MCF 10A (cell line): Measurements from ENCODE around the gene SLC25A22. TPM values are rescaled to one million over a fixed set of nuclear protein-coding genes. Genes with fewer than 3 reads are reported as not detected.

Source experiments
- BruUV-seq: library from RNA; stranded (reverse); fragments of 400-500 nt; replicated peaks from 2 replicates; lab custom pipeline; 2021; lab: Mats Ljungman, UMichigan
- CTCF ChIA-PET: fragments of 300-600 bp; sonication (Branson Sonifier 250); formaldehyde crosslinking; extraction: SDS; loops from one replicate; lab custom pipeline; 2021; ENCODE audit warnings: antibody characterized with exemption, inconsistent platforms; lab: Yijun Ruan, JAX
- POLR2A ChIA-PET: fragments of 300-600, 350-650 bp; sonication (Branson Sonifier 250); formaldehyde crosslinking; extraction: SDS; loops from one replicate; lab custom pipeline; 2020; ENCODE audit warnings: antibody characterized with exemption, inconsistent platforms; lab: Yijun Ruan, JAX
- DNase-seq: peaks from one replicate; pipeline ENCODE4 v3.0.0-alpha.2; 2018; ENCODE audit not compliant: unreplicated experiment
- H3K27ac Mint-ChIP-seq: one replicate; pipeline ENCODE4 v1.8.0; 2022; ENCODE audit warnings: mild to moderate bottlenecking, low read depth, mixed read lengths; ENCODE audit not compliant: unreplicated experiment
- H3K27me3 Mint-ChIP-seq: one replicate; pipeline ENCODE4 v1.8.0; 2022; ENCODE audit warnings: mixed read lengths; ENCODE audit not compliant: insufficient read depth, unreplicated experiment
- H3K36me3 Mint-ChIP-seq: one replicate; pipeline ENCODE4 v1.8.0; 2022; ENCODE audit warnings: mild to moderate bottlenecking, moderate library complexity, mixed read lengths; ENCODE audit not compliant: insufficient read depth, unreplicated experiment
- H3K4me1 Mint-ChIP-seq: one replicate; pipeline ENCODE4 v1.8.0; 2022; ENCODE audit warnings: mixed read lengths; ENCODE audit not compliant: insufficient read depth, unreplicated experiment
- H3K4me3 Mint-ChIP-seq: one replicate; pipeline ENCODE4 v1.8.0; 2022; ENCODE audit warnings: mild to moderate bottlenecking, moderate library complexity, mixed read lengths; ENCODE audit not compliant: unreplicated experiment
- H3K9me3 Mint-ChIP-seq: one replicate; pipeline ENCODE4 v1.8.0; 2022; ENCODE audit warnings: mixed read lengths; ENCODE audit not compliant: unreplicated experiment
- intact Hi-C: fragments of 100-400 bp; cut with micrococcal nuclease; formaldehyde crosslinking; loops from 2 replicates; pipeline ENCODE4 v1.14.1; 2022
- total RNA-seq: library from RNA; stranded (reverse); gene quantifications from 2 replicates; pipeline ENCODE4 v1.2.3, GENCODE V29; 2022
- TF ChIP-seq, protein P1 (sequence below): fragments of 200-600 bp; IDR thresholded peaks from one replicate; pipeline ENCODE4 v1.8.0; 2022; ENCODE audit warnings: antibody characterized with exemption, mild to moderate bottlenecking; ENCODE audit not compliant: unreplicated experiment

SLC25A22 gene
- total RNA-seq, 1 experiment from 2014 or later, result 34.0 TPM

DNA sequence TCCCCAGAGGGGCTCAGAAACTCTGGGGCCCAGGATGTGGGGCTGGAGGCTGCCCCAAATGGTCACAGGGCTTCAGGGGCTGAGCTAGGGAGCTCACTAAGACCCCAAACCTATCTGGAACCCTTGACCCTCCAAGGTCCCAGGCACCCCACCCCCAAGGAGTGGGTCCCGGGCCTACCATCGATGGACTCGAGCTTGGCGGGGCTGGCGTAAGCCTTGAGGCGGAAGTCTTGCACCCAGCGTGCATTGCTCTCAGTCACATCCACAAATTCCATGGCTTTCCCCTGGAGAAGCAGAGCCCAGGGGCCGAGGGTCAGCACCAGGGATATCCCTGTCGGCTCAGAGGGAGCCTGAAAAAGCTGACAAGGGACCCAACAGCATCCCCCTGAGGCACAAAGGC is 24.3 kb downstream of the SLC25A22 start:
- no peaks in the 10 kb centered on the region for H3K27me3 Mint-ChIP-seq
- no TSS peak for BruUV-seq
- H3K9me3 Mint-ChIP-seq, result no peaks in the 10 kb centered on the region
- peaks cover 56% of the 10 kb centered on the region for H3K36me3 Mint-ChIP-seq
- no peak for DNase-seq
- ChIA-PET POLR2A (interaction anchor here (1.2 kb wide), 1 partner anchor 9 kb away, joined by 3 read pairs; no protein-coding TSS in a partner anchor), CTCF (no interaction called here)
- TF ChIP-seq, protein P1, sequence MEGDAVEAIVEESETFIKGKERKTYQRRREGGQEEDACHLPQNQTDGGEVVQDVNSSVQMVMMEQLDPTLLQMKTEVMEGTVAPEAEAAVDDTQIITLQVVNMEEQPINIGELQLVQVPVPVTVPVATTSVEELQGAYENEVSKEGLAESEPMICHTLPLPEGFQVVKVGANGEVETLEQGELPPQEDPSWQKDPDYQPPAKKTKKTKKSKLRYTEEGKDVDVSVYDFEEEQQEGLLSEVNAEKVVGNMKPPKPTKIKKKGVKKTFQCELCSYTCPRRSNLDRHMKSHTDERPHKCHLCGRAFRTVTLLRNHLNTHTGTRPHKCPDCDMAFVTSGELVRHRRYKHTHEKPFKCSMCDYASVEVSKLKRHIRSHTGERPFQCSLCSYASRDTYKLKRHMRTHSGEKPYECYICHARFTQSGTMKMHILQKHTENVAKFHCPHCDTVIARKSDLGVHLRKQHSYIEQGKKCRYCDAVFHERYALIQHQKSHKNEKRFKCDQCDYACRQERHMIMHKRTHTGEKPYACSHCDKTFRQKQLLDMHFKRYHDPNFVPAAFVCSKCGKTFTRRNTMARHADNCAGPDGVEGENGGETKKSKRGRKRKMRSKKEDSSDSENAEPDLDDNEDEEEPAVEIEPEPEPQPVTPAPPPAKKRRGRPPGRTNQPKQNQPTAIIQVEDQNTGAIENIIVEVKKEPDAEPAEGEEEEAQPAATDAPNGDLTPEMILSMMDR, result no peak
- no peak overlapping the region for H3K4me3 Mint-ChIP-seq
- intact Hi-C loops, result no loop called here
- peaks cover 11% of the 10 kb centered on the region for H3K4me1 Mint-ChIP-seq
- H3K27ac Mint-ChIP-seq, result no peak overlapping the region

DNA sequence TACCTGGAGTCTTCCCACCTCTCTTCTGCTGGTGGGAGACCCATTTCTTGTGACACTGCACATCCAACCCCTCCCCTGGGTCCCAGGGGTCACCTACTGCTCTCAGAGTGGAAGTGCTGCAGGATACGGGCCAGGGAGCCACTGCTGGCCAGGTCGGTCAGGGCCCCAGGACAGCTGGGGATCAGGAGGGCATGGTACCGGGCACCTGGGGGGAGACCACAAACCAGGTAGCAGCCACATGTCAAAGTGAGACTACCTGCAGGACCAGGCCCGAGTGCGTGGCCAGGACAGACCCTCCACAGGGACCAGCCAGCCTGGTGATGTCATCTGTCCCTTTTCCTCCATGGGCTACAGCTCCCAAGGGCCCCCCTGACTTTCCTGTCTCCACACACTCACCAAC is 24.7 kb downstream of the SLC25A22 start:
- H3K27ac Mint-ChIP-seq, result no peak overlapping the region

DNA sequence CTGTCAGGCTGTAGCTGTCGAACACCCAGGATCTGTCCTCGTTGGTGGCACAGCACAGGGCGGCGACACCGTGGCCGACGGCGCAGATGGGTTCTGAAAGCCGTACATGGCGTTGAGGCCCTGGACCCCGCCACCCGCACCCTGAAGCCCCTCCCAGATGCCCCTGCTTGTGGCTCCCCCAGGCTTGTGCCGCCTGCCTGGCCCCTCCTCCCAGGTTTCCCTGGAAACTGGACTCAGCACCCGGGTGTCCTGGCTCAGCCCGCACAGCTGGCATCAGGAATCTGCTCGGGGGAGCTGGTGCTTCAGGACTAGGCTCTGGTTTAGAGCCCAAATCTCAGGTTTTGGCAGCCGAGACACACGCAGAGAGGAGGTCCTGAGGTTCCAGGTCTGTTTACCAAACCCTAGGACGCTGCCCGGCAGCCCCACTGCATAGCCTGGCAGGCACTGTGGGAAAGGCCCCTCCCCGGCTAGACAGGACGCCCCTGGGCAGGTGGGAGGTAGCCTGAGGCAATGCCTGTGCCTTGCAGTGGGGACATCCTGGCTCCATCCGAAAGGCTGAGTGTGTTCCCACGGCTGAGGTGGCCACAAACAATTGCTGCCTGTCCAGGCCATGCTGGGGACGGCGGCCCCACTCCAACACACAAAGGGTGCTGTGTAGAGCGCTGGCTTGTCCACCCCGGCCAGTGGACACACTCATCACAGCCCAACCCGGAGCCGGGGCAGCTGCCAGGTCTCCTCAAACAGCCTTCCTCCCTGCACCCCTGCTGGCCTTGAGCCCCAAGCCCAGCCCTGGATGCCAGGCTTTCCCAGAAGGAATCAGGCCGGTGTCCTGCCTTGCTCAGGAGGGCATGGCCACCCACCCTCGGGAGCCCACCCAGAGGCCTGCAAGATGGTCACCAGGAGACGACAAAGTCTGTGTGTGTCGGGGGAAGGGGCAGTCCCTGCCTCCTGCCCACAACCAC is 25.4 kb downstream of the SLC25A22 start:
- TF ChIP-seq, protein P1, result no peak
- no peaks in the 10 kb centered on the region for H3K27me3 Mint-ChIP-seq

More for the DNA sequence above, 24.7 kb downstream of the SLC25A22 start:
- no peaks in the 10 kb centered on the region for H3K27me3 Mint-ChIP-seq
- BruUV-seq, result no TSS peak
- H3K36me3 Mint-ChIP-seq, result peaks cover 60% of the 10 kb centered on the region
- ChIA-PET POLR2A (interaction anchor here (1.2 kb wide), 1 partner anchor 9 kb away, joined by 3 read pairs; no protein-coding TSS in a partner anchor), CTCF (no interaction called here)
- H3K4me3 Mint-ChIP-seq, result no peak overlapping the region
- H3K4me1 Mint-ChIP-seq, result peaks cover 11% of the 10 kb centered on the region
- no peaks in the 10 kb centered on the region for H3K9me3 Mint-ChIP-seq
- no peak for DNase-seq
- TF ChIP-seq, protein P1, result no peak
- intact Hi-C loops, result no loop called here

DNA sequence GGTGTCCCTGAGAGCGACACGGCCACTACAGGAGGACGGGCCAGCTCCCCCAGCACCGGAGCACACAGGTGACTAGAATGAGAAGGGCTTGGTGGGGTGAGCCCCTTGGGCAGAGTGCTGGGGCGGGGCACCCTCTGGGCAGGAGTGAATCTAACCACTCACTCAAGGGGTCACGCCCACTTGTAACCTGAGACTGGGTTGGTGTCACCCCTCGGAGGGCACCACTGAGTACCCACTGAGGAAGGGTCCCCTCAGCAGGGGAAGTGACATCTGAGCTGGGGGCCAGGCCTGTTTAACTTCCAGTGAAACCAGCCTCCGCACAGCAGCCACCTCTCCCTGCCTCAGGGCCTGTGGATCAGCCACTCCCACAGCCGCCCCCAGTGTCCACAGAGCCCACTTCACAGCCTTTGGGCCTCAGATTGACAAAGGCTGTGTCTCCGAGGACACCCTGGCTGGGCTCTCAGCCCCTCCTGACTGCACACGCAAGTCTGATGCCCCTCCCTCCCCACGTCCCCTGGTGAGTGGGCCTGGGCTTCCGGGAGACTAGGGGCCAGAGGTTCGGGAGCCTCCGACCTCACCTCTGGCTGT is 26.4 kb downstream of the SLC25A22 start:
- CTCF ChIA-PET, result no interaction called here

More for the DNA sequence above, 25.4 kb downstream of the SLC25A22 start:
- H3K36me3 Mint-ChIP-seq, result peaks cover 67% of the 10 kb centered on the region
- CTCF ChIA-PET, result interaction anchor here (0.9 kb wide), 1 partner anchor 11 kb away, joined by 3 read pairs; no protein-coding TSS in a partner anchor
- H3K9me3 Mint-ChIP-seq, result no peaks in the 10 kb centered on the region
- H3K4me3 Mint-ChIP-seq, result no peak overlapping the region
- intact Hi-C loops, result no loop called here
- H3K4me1 Mint-ChIP-seq, result peaks cover 11% of the 10 kb centered on the region
- no TSS peak for BruUV-seq
- POLR2A ChIA-PET, result interaction anchor here (1.2 kb wide), 1 partner anchor 8 kb away, joined by 3 read pairs; no protein-coding TSS in a partner anchor
- no peak for DNase-seq
- no peak overlapping the region for H3K27ac Mint-ChIP-seq

More for the DNA sequence above, 26.4 kb downstream of the SLC25A22 start:
- Mint-ChIP-seq H3K4me1 (peaks cover 11% of the 10 kb centered on the region), H3K36me3 (peaks cover 73% of the 10 kb centered on the region), H3K27ac (no peak overlapping the region), H3K4me3 (no peak overlapping the region), H3K9me3 (no peaks in the 10 kb centered on the region), H3K27me3 (no peaks in the 10 kb centered on the region)
- BruUV-seq, result no TSS peak
- TF ChIP-seq, protein P1, result no peak
- POLR2A ChIA-PET, result interaction anchor here (1.0 kb wide), 1 partner anchor 13 kb away, joined by 3 read pairs; no protein-coding TSS in a partner anchor
- no peak for DNase-seq
- intact Hi-C loops, result no loop called here
